Activated CD4-positive, CD25-positive, alpha-beta regulatory T cell treated with anti-CD3 and anti-CD28 coated beads, Interleukin-2, amount 50 U/mL, for 72 hours (primary cell): ENCODE data around the gene ARAP3.

Source experiments
- DNase-seq: peaks from one replicate; pipeline ENCODE4 v3.0.0; 2021

The ARAP3 gene

GRCh38 chr5:141609044-141609443 lies 73.0 kb downstream of the ARAP3 start:
- DNase-seq = no peak

- no peak for DNase-seq
Observed at GRCh38 chr5:141608557-141608956, 73.5 kb downstream of the ARAP3 start.

GRCh38 chr5:141608046-141608445 lies 74.0 kb downstream of the ARAP3 start:
- no peak for DNase-seq

- peak; percentile 47 for DNase-seq
Observed at GRCh38 chr5:141605523-141606277, 76.3 kb downstream of the ARAP3 start.

- DNase-seq = no peak
Observed at GRCh38 chr5:141603923-141604717, 77.9 kb downstream of the ARAP3 start.
